ENCODE data around the gene CLCN4.

DNA sequence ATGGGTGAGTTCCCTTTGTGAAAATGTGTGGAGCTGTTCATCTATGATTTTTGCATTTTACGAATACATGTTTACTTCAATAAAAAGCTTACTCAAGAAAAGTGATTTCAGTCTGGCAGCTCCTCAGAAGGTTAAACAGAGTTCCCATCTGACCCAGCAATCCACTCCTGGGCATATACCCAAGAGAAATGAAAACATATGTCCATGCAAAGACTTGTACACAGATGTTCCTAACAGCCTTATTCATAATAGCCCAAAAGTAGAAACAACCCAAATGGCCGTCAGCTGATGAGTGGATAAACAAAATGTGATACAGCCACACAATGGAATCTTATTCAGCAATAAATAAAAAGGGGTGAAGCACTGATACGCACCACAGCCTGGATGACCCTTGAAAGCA lies 20.8 kb downstream of the CLCN4 start:
- TF ChIP-seq POLR2A (IDR thresholded peaks at IDR 0.05; ENCODE audit: low read length) (no peak), GATA1 (IDR thresholded peaks at IDR 0.05; ENCODE audit: low read depth, low read length) (no peak)

Measured in erythroblast (primary cell).